ENCODE results near the gene FRMPD1.
"Not testable (repeated sequence)": the region's sequence is repeated elsewhere in the genome, so short reads cannot be mapped to it uniquely, and the experiment has no call there.

Gene FRMPD1

GRCh38 chr9:37650873-37651768, at the start of gene FRMPD1:
Gene FRMPD1, plus strand, starts transcription at chr9:37650954. Its CDS starts 41,688 bp downstream, at chr9:37692642.
- no peak for DNase-seq (ENCODE audit: low read depth)

- DNase-seq (ENCODE audit: low read depth): not testable (repeated sequence)
Measured at GRCh38 chr9:37602061-37602460, 48.7 kb upstream of the FRMPD1 start.

GRCh38 chr9:37602817-37603216, 47.9 kb upstream of the FRMPD1 start:
- DNase-seq (ENCODE audit: low read depth): no peak

- no peak for DNase-seq (ENCODE audit: low read depth)
Measured at GRCh38 chr9:37604296-37604695, 46.5 kb upstream of the FRMPD1 start.

- DNase-seq (ENCODE audit: low read depth): no peak
Measured at GRCh38 chr9:37608250-37608649, 42.5 kb upstream of the FRMPD1 start.

GRCh38 chr9:37609735-37610397, 40.9 kb upstream of the FRMPD1 start:
- DNase-seq (ENCODE audit: low read depth): no peak

- no peak for DNase-seq (ENCODE audit: low read depth)
Measured at GRCh38 chr9:37611014-37611413, 39.7 kb upstream of the FRMPD1 start.

GRCh38 chr9:37611961-37612360, 38.8 kb upstream of the FRMPD1 start:
- DNase-seq (ENCODE audit: low read depth): no peak

GRCh38 chr9:37617161-37617560, 33.6 kb upstream of the FRMPD1 start:
- DNase-seq (ENCODE audit: low read depth): no peak

GRCh38 chr9:37617832-37618231, 32.9 kb upstream of the FRMPD1 start:
- no peak for DNase-seq (ENCODE audit: low read depth)

- no peak for DNase-seq (ENCODE audit: low read depth)
Measured at GRCh38 chr9:37618817-37619216, 31.9 kb upstream of the FRMPD1 start.

GRCh38 chr9:37619806-37620205, 30.9 kb upstream of the FRMPD1 start:
- DNase-seq (ENCODE audit: low read depth): no peak

- DNase-seq (ENCODE audit: low read depth): no peak
Measured at GRCh38 chr9:37620396-37620795, 30.4 kb upstream of the FRMPD1 start.

- no peak for DNase-seq (ENCODE audit: low read depth)
Measured at GRCh38 chr9:37621273-37622121, 29.3 kb upstream of the FRMPD1 start.

- DNase-seq (ENCODE audit: low read depth): no peak
Measured at GRCh38 chr9:37622462-37622861, 28.3 kb upstream of the FRMPD1 start.

GRCh38 chr9:37623267-37623666, 27.5 kb upstream of the FRMPD1 start:
- DNase-seq (ENCODE audit: low read depth): no peak

- no peak for DNase-seq (ENCODE audit: low read depth)
Measured at GRCh38 chr9:37624073-37624472, 26.7 kb upstream of the FRMPD1 start.

- no peak for DNase-seq (ENCODE audit: low read depth)
Measured at GRCh38 chr9:37625036-37625757, 25.6 kb upstream of the FRMPD1 start.

GRCh38 chr9:37625758-37626147, 25.0 kb upstream of the FRMPD1 start:
- DNase-seq (ENCODE audit: low read depth): no peak

- no peak for DNase-seq (ENCODE audit: low read depth)
Measured at GRCh38 chr9:37626708-37627292, 24.0 kb upstream of the FRMPD1 start.

- no peak for DNase-seq (ENCODE audit: low read depth)
Measured at GRCh38 chr9:37632479-37632878, 18.3 kb upstream of the FRMPD1 start.

All from fibroblast of the conjunctiva (primary cell).